Measurements from ENCODE around the gene VAC14.

The VAC14 gene

DNA sequence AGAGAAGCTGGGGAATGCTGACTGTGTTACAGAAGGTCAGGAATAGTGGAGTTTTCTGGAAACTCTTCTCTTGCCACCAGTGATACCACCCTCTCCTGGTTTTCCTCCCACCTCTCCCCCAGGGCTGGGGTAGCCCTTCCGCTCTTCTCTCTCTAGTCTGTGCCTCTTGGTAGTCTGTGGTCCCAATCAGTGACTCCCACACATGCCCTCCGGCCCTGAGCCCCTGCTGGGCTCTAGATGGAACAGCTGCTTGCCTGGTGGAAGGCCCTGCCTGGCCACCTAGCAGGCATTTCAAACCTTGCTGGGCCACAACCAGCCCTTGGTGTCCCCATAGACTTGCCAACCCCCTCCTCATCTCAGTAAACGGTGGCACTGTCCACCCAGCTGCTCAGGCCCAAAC is 99.9 kb downstream of the VAC14 start:
- TF ChIP-seq CTCF (conservative IDR thresholded peaks at IDR 0.05; ENCODE audit: low read depth, low read length): no peak
- no peak overlapping the region for H3K4me3 ChIP-seq (ENCODE audit: low read length)
- no peak for DNase-seq (ENCODE audit: low read depth)

GRCh38 chr16:70700101-70701020 is 100.6 kb downstream of the VAC14 start:
- DNase-seq (ENCODE audit: low read depth): peak; percentile 54
- H3K4me3 ChIP-seq (ENCODE audit: low read length): no peak overlapping the region
- TF ChIP-seq CTCF (conservative IDR thresholded peaks at IDR 0.05; ENCODE audit: low read depth, low read length): no peak

DNA sequence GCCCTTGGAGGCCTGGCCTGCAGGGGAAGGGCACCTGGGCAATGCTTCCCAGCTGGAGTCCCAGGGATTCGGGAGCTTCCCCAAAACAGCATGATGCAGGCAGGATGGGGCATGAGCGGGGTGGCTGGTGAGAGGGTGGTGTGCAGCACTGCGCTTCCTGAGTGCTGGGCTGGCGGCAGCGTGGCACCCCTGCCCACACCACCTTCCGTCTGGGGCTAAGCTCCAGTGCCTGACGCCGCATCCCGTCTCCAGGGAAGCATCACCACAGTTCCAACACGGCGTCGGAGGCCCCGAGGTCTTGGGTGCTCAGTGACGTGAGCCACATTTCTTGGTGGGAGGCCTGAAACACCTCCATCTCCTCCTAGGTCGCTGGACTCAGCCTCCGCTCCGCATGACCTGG is 101.3 kb downstream of the VAC14 start:
- H3K4me3 ChIP-seq (ENCODE audit: low read length): no peak overlapping the region
- DNase-seq (ENCODE audit: low read depth): no peak

DNA sequence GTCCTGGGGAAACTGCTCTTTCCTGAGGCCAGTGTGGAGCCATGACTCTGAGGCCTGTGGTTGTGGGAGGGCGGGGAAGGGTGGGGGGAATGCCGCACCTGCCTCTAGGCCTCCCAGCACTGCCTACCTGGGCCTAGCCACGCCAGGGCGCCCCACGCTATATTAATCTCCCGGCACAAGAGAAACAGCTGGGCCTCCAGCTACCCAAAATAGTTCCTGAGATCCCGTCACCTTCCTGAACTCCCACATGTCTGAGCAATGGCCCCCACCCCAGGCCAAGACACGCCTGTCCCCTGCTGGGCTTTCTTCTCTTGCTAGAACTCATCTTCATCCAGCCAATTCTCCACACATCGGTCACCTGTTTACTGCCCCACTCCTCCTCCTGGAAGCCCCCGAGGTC is 102.1 kb downstream of the VAC14 start:
- no peak for DNase-seq (ENCODE audit: low read depth)
- no peak overlapping the region for H3K4me3 ChIP-seq (ENCODE audit: low read length)
- no peak for TF ChIP-seq CTCF (conservative IDR thresholded peaks at IDR 0.05; ENCODE audit: low read depth, low read length)

More for the DNA sequence above, 101.3 kb downstream of the VAC14 start:
- no peak for TF ChIP-seq CTCF (conservative IDR thresholded peaks at IDR 0.05; ENCODE audit: low read depth, low read length)

DNA sequence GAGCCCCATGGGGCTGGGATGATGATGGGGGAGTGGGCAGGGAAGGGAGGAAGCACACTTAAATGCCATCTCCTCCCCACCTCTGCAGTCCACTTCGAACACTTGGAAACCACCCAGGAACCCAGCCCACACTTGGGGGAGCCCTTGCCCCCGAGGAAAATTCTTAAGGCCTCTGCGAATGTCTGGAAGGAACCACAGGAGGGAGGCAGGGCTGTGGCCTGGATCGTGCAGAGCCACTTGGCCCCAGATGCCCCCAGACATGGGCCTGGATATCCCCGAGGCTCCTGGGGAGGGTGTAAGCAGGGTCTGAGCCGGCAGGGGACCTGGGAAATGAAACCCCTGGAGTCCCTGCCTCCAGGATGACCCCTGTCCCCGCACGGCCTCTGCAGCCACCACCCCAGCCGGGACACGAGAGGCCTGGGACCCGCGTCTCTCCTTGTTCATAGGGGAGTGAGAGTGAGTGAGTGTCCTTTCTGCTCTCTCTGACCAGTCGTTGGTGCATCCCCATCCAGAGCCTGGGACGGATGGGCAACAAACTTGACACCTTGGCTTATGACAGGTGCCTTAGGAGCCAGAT is 103.3 kb downstream of the VAC14 start:
- H3K4me3 ChIP-seq (ENCODE audit: low read length): no peak overlapping the region
- DNase-seq (ENCODE audit: low read depth): no peak
- no peak for TF ChIP-seq CTCF (conservative IDR thresholded peaks at IDR 0.05; ENCODE audit: low read depth, low read length)

- DNase-seq (ENCODE audit: low read depth): no peak
- H3K4me3 ChIP-seq (ENCODE audit: low read length): no peak overlapping the region
- TF ChIP-seq CTCF (conservative IDR thresholded peaks at IDR 0.05; ENCODE audit: low read depth, low read length): no peak
Observed at GRCh38 chr16:70696952-70697593, 103.9 kb downstream of the VAC14 start.

Data from retinal pigment epithelial cell (primary cell).